ENCODE data around the gene BFAR. TPM values are rescaled to one million over a fixed set of nuclear protein-coding genes. Genes with fewer than 3 reads are reported as not detected.

BFAR gene
- total and polyA plus RNA-seq, 9 of the 15 experiments (the other 6 are each of a cell fraction or from before 2014, with no cell fraction given), result 45.0 to 82.6 (median 60.4) TPM

DNA sequence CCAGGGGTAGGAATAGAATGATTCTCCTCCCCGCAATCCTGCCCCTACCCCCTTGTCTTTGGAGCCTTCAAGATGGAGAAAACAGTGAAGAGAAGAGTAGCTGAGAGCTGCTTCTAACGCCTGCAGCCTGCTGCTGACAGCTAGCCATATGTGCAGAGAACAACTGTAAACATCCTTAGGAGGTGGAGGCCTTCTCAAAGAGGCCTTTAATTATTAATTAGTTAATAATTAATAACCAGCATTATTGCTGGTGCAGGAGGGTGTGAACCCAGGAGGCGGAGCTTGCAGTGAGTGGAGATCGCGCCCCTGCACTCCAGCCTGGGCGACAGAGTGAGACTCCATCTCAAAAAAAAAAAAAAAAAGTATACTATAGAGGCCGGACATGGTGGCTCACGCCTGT is 8.5 kb downstream of the BFAR start:
- FAIRE-seq, result no peak
- Histone ChIP-seq H3K9me1 (ENCODE audit: control insufficient read depth, insufficient read depth, low read length) (no peaks in the 10 kb centered on the region), H3K79me2 (ENCODE audit: control insufficient read depth, insufficient read depth, low read length) (peaks cover 71% of the 10 kb centered on the region), H3K9ac (ENCODE audit: insufficient read depth in 1 of 2, low read depth in 2 of 2, low read length in 2 of 2) (no peak overlapping the region), H3K9me3 (replicated peaks; ENCODE audit: control insufficient read depth, insufficient read depth, low read depth, low read length) (no peaks in the 10 kb centered on the region), H3K4me1 (replicated peaks in 1 of 2; ENCODE audit: control insufficient read depth in 2 of 2, insufficient read depth in 2 of 2, low read length in 2 of 2) (no peaks in the 10 kb centered on the region), H3K27me3 (ENCODE audit: control insufficient read depth in 2 of 2, insufficient read depth in 2 of 2, low read length in 2 of 2) (no peaks in the 10 kb centered on the region), H4K20me1 (replicated peaks; ENCODE audit: control insufficient read depth, insufficient read depth, low read length) (no peaks in the 10 kb centered on the region; the same call in 1 of the 2 replicates), H3K4me3 (no peak overlapping the region), H3K4me2 (ENCODE audit: insufficient read depth, low read length) (no peak overlapping the region), H2AFZ (ENCODE audit: low read depth, low read length) (no peak overlapping the region), H3K27ac (ENCODE audit: extremely low read depth, low read depth, low read length) (no peak overlapping the region), H3K36me3 (ENCODE audit: control insufficient read depth, insufficient read depth, low read length) (peaks cover 80% of the 10 kb centered on the region)
- POLR2A ChIA-PET, result interaction anchor here (0.8 to 4.0 kb wide), 3 partner anchors 9 to 11 kb away, joined by 3 to 26 read pairs (median 5); partner anchors contain the start of gene BFAR
- in situ Hi-C loops (cut with MboI) (loop anchor here (25.0 kb wide), 1 partner anchor 1871 kb away; no protein-coding TSS in a partner anchor), intact Hi-C loops (cut with micrococcal nuclease) (no loop called here)
- WGBS (ENCODE audit: insufficient coverage, low coverage, missing lambda C conversion rate), result 92% methylated on average over 6 of the region's 8 CpGs
- BruUV-seq (replicated peaks), result no TSS peak
- ATAC-seq, result no peak
- CTCF ChIA-PET (ENCODE audit: low intra/inter-chr PET ratio), result no interaction called here
- TF ChIP-seq CHCHD3 (CRISPR knock-in tag; IDR thresholded peaks at IDR 0.05) (no peak), DACH1 (IDR thresholded peaks at IDR 0.05; ENCODE audit: partially characterized antibody) (peak; percentile 69)
- DNase-seq (ENCODE audit: extremely low read depth in 1 of 4, low spot score in 3 of 4), result no peak

DNA sequence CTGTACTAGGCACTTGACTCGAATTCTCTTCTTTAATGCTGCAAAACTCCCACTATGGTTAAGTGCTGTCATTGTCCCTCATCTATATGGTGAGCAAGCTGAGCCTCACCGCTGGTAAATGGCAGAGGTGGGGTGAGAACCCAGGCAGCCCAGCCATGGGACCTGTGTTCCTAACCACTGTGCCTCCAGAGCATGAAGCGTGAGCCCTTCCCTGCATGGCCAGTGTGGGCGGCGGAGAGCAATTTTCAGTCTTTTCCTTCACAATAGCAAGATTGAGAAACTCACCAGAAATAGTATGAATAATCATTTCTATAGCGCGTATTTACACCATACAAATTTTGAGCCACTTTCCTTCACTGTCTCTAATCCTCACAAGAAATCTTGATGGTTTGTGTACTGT is 9.2 kb downstream of the BFAR start:
- Histone ChIP-seq H4K20me1 (replicated peaks; ENCODE audit: control insufficient read depth, insufficient read depth, low read length) (no peaks in the 10 kb centered on the region; the same call in 1 of the 2 replicates), H2AFZ (ENCODE audit: low read depth, low read length) (no peak overlapping the region), H3K4me3 (no peak overlapping the region), H3K27me3 (ENCODE audit: control insufficient read depth in 2 of 2, insufficient read depth in 2 of 2, low read length in 2 of 2) (no peaks in the 10 kb centered on the region), H3K9ac (ENCODE audit: insufficient read depth in 1 of 2, low read depth in 2 of 2, low read length in 2 of 2) (no peak overlapping the region), H3K79me2 (ENCODE audit: control insufficient read depth, insufficient read depth, low read length) (peaks cover 64% of the 10 kb centered on the region), H3K27ac (ENCODE audit: extremely low read depth, low read depth, low read length) (no peak overlapping the region; the same call in 2 of the 3 replicates), H3K9me1 (ENCODE audit: control insufficient read depth, insufficient read depth, low read length) (no peaks in the 10 kb centered on the region), H3K9me3 (replicated peaks; ENCODE audit: control insufficient read depth, insufficient read depth, low read depth, low read length) (no peaks in the 10 kb centered on the region), H3K4me2 (ENCODE audit: insufficient read depth, low read length) (no peak overlapping the region), H3K4me1 (replicated peaks in 1 of 2; ENCODE audit: control insufficient read depth in 2 of 2, insufficient read depth in 2 of 2, low read length in 2 of 2) (no peaks in the 10 kb centered on the region), H3K36me3 (ENCODE audit: control insufficient read depth, insufficient read depth, low read length) (peaks cover 87% of the 10 kb centered on the region)
- no peak for FAIRE-seq
- BruUV-seq (replicated peaks), result no TSS peak
- TF ChIP-seq ZNF316 (IDR thresholded peaks at IDR 0.05), result no peak
- TF ChIP-seq, protein P1, sequence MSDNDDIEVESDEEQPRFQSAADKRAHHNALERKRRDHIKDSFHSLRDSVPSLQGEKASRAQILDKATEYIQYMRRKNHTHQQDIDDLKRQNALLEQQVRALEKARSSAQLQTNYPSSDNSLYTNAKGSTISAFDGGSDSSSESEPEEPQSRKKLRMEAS (CRISPR knock-in tag; IDR thresholded peaks at IDR 0.05), result 0 out of 2 replicates have a peak, but pooled peaks have one; percentile 16
- intact Hi-C loops (cut with micrococcal nuclease), result no loop called here
- DNase-seq (ENCODE audit: extremely low read depth in 1 of 4, low spot score in 3 of 4), result peak in 1 of 4 experiments; percentile 21
- ATAC-seq, result peak; percentile 71
- 91% methylated on average over 5 of the region's 7 CpGs for WGBS (ENCODE audit: insufficient coverage, low coverage, missing lambda C conversion rate)
- ChIA-PET CTCF (ENCODE audit: low intra/inter-chr PET ratio) (no interaction called here), POLR2A (interaction anchor here (0.7 to 4.0 kb wide), 6 partner anchors 8 to 1204 kb away, joined by 3 to 26 read pairs (median 4); partner anchors contain the start of genes BFAR and PARN)
- in situ Hi-C loops (cut with MboI), result loop anchor here (25.0 kb wide), 1 partner anchor 1870 kb away; no protein-coding TSS in a partner anchor

Measured in K562 (cell line).